ENCODE results near the gene PIK3C2G. TPM values are rescaled to one million over a fixed set of nuclear protein-coding genes. Genes with fewer than 3 reads are reported as not detected.

PIK3C2G gene
- total RNA-seq, 3 donors from 2014 or later: 0.23 to 0.43 (median 0.32) TPM

DNA sequence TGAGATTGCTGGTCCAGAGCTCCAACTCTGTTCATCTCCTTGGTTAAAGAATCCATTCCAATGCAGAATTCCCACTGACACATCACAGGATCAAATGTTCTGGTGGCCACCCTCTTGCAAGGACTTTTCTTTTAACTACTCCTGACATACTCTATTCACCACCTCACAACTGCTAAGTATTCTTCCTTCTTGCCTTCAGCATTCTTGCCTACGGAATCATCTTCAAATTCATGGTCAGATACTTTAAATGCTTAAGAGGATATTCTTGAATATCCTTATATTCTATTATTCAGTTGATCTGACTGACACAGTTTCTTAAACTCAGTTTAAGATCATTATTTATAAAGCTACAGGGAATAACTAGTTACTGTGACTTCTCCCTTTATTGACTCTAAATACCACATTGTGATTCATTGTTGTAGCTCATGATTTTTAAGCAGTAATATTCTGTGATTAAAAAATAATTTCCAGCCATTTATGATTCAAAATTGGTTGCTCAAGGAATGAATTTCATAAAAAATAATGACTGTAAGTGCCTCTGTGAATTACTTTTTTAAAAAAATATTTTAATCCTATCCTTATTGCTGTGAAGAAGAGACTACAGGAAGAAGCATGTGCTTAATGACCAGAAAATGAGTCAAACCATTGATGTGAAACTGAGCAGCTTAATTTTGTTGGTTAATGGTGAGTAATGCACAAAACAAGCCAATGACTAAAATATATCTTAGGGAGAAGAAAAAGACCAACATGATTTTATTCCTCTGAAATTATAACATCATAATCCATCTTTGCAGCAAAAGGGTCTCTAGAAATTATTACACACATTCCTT lies 207.1 kb downstream of the PIK3C2G start:
- no peak for DNase-seq
- Histone ChIP-seq H3K4me3 (no peak overlapping the region), H3K9me3 (no peaks in the 10 kb centered on the region), H3K36me3 (ENCODE audit: low read depth) (no peaks in the 10 kb centered on the region), H3K4me1 (ENCODE audit: low read depth) (no peaks in the 10 kb centered on the region)
- ATAC-seq: no peak
- TF ChIP-seq, protein P1, sequence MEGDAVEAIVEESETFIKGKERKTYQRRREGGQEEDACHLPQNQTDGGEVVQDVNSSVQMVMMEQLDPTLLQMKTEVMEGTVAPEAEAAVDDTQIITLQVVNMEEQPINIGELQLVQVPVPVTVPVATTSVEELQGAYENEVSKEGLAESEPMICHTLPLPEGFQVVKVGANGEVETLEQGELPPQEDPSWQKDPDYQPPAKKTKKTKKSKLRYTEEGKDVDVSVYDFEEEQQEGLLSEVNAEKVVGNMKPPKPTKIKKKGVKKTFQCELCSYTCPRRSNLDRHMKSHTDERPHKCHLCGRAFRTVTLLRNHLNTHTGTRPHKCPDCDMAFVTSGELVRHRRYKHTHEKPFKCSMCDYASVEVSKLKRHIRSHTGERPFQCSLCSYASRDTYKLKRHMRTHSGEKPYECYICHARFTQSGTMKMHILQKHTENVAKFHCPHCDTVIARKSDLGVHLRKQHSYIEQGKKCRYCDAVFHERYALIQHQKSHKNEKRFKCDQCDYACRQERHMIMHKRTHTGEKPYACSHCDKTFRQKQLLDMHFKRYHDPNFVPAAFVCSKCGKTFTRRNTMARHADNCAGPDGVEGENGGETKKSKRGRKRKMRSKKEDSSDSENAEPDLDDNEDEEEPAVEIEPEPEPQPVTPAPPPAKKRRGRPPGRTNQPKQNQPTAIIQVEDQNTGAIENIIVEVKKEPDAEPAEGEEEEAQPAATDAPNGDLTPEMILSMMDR (IDR thresholded peaks at IDR 0.05): no peak
- intact Hi-C loops (cut with DNase I, micrococcal nuclease): no loop called here

DNA sequence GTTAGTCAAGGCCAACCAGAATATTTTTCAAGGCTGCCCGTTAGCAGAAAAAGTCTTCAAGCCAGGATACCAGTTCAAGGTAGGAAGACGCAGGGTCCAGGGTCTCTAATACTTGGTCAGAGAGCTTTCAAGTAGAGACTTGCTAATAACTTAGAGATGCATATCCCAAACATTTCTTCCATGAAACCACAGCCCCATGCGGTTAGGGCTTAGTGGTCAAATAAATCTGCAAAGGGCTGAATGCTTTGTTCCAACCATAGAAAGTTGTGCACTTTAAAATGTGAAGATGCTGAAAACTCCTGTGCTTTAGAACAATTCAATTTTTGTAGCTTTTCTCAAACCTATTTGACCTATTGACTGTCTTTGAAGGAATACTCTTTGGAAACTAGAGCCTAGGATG lies 208.9 kb downstream of the PIK3C2G start:
- H3K4me3 ChIP-seq: no peak overlapping the region
- TF ChIP-seq, protein P1 (IDR thresholded peaks at IDR 0.05): no peak
- H3K4me1 ChIP-seq (ENCODE audit: low read depth): no peaks in the 10 kb centered on the region
- intact Hi-C loops (cut with DNase I, micrococcal nuclease): no loop called here
- no peaks in the 10 kb centered on the region for H3K9me3 ChIP-seq
- DNase-seq (no peak), ATAC-seq (no peak)
- no peaks in the 10 kb centered on the region for H3K36me3 ChIP-seq (ENCODE audit: low read depth)

DNA sequence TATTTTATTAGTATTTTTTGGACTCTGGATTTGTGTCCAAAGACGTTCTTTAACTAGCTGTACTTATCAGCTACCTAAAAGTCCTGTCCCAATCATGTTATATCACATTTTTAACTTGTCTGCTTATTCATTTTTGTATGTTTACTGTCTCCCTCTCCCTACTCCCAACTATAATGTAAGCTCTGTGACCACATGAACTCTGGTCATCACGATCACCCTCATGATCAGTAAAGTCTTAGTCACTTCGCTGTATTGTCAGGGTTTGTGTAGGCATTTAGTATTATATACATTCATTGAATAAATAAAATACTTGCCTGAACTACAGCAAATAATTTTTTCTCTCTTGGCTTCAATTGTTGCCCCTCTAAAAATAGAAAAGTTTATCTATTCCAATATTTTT lies 211.0 kb downstream of the PIK3C2G start:
- Histone ChIP-seq H3K4me1 (ENCODE audit: low read depth) (no peaks in the 10 kb centered on the region), H3K36me3 (ENCODE audit: low read depth) (no peaks in the 10 kb centered on the region), H3K4me3 (no peak overlapping the region), H3K9me3 (no peaks in the 10 kb centered on the region)
- ATAC-seq: no peak
- TF ChIP-seq, protein P1 (IDR thresholded peaks at IDR 0.05): no peak
- DNase-seq: no peak
- intact Hi-C loops (cut with DNase I, micrococcal nuclease): no loop called here

DNA sequence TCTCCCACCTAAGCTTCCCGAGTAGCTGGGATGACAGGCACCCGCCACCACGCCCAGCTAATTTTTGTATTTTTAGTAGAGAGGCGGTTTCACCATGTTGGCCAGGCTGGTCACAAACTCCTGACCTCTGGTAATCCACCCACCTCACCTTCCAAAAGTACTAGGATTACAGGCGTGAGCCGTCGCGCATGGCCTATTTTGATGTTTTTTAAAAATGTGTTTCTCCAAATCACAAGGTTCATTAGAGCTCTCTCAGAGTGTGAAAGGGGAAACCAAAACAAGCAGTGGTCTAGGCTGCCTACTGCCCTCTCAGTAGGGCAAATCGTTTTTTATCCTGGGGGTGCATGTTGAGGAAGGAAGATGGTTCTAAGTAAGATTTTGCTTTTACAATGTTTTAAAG lies 211.5 kb downstream of the PIK3C2G start:
- intact Hi-C loops (cut with DNase I, micrococcal nuclease): no loop called here
- Histone ChIP-seq H3K36me3 (ENCODE audit: low read depth) (no peaks in the 10 kb centered on the region), H3K4me1 (ENCODE audit: low read depth) (no peaks in the 10 kb centered on the region), H3K4me3 (no peak overlapping the region), H3K9me3 (no peaks in the 10 kb centered on the region)
- TF ChIP-seq, protein P1 (IDR thresholded peaks at IDR 0.05): no peak
- DNase-seq (no peak), ATAC-seq (no peak)

DNA sequence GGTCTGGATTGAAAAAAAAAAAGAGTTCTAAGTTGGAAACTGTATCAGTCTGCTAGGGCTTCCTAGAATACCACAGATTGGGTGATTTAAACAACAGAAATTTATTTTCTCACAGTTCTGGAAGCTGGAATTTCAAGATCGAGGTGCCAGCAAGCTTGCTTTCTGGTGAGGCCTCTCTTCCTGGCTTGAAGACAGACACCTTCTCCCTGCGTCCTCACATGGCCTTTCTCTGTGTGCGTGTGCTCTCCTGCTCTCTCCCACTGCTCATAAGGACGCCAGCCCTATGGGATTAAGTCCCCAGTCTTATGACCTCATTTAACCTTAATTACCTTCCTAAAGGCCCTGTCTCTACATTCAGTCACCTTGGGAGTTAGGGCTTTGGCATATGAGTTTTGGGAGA lies 215.5 kb downstream of the PIK3C2G start:
- ATAC-seq (no peak), DNase-seq (no peak)
- H3K9me3 ChIP-seq: no peaks in the 10 kb centered on the region
- H3K4me1 ChIP-seq (ENCODE audit: low read depth): no peaks in the 10 kb centered on the region
- H3K36me3 ChIP-seq (ENCODE audit: low read depth): no peaks in the 10 kb centered on the region
- TF ChIP-seq, protein P1 (IDR thresholded peaks at IDR 0.05): no peak
- no peak overlapping the region for H3K4me3 ChIP-seq
- intact Hi-C loops (cut with DNase I, micrococcal nuclease): no loop called here

Data from mucosa of descending colon (tissue), 3 donors.